GM19372 (cell line): ENCODE measurements around the gene CNEP1R1.
"Not testable (repeated sequence)": the region's sequence is repeated elsewhere in the genome, so short reads cannot be mapped to it uniquely, and the experiment has no call there.

Experiments
- ATAC-seq: cut with Tn5 transposase; IDR thresholded peaks from one replicate; pipeline ENCODE4 v1.9.1; 2021; ENCODE audit warnings: mild to moderate bottlenecking, low read depth, moderate library complexity; ENCODE audit not compliant: unreplicated experiment

The CNEP1R1 gene, protein sequence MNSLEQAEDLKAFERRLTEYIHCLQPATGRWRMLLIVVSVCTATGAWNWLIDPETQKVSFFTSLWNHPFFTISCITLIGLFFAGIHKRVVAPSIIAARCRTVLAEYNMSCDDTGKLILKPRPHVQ

GRCh38 chr16:50024684-50025536 is at the start of gene CNEP1R1:
CNEP1R1 (plus strand) TSS chr16:50025225; CDS start chr16:50025316, 91 bp downstream.
- ATAC-seq = peak; percentile 99

GRCh38 chr16:49977427-49977826 is 47.6 kb upstream of the CNEP1R1 start:
- ATAC-seq = no peak

DNA sequence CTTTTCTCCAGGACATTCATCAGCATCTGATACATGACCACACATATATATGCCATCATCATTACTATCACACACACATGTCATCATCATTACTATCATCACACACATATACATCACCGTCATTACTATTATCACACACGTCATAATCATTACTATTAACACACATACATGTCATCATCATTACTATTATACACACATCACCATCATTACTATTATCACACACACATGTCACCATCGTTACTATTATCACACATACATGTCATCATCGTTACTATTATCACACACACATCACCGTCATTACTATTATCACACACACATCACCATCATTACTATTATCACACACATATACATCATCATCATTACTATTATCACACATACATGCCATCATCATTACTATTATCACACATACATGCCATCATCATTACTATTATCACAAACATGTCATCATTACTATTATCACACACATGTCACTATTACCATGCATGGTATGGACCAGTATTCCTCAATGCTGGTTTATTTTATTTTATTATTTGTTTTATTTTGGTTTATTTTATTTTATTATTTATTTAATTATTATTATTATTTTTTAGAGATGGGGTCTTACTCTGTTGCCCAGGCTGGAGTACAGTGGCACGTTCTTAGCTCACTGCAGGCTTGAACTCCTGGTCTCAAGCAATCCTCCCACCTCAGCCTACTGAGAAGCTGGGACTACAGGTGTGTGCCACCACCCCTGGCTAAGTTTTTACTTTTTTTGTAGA is 46.3 kb upstream of the CNEP1R1 start:
- ATAC-seq = no peak

DNA sequence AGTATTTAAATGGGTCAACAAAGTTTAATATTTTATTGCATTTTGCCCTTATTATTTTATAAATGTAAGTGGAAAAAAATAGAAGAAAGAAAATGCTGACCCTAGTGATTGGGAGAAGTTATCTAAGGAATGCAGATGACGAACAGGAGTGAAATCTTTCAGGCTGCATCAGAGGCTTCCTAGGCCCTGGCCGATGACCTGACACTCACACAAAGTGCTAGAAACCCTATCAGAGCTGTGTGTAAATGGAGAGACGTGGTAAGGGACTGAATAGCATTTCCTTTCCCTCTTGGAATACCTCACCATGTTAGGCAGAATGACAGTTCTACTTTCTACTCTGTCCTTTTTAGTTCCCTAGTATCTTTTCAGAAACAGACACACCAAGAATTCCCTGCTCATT is 44.9 kb upstream of the CNEP1R1 start:
- no peak for ATAC-seq

DNA sequence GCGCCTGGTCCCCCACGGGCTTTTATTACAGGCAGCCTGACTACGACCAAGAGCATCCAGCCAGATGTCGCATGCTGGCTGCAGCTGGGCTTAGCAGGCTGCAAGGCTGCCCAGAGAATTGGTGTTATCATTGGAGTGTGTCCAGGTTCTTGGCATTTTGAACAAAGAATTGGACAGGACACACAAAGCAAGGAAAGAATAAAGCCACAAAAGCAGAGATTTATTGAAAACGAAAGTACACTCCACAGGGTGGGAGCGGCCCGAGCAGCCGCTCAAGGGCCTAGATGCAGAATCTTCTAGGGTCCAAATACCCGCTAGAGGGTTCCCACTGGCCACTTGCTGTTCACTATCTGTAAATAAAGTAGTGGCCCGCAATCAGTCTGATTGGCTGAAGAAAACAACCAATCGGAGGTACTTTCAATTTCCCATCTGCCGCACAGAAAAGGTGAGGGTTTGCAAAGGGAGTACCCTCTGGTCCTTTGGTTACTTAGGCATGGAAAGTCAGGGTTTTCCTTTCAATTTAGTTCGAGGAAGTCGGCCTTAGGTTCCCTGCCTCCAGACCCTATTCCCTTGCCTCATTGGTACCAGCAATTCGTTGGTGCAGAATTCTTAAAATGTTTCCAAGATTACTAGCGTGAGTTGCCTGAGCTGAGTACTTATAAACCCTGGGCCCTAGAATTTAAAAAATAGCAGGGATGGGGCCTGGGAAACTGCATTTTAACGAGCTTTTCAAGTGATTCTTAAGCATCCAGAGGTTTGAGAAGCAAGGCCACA is 38.5 kb upstream of the CNEP1R1 start:
- no peak for ATAC-seq

DNA sequence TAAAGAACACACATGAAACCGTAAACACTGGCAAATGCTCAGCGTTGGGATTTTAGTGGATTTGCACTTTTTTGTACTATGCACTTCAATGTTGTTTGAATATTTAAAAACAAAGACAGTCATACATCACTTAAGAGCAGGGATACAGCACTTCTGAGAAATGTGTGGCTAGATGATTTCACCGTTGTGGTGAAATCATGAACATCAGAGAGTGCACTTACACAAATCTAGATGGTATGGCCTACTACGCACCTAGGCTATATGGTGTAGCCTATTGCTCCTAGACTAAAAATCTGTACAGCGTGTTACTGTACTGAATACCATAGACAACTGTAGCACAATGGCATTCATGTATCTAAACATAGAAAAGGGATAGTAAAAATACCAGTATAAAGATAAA is 37.6 kb upstream of the CNEP1R1 start:
- ATAC-seq = no peak

GRCh38 chr16:49992825-49993224 is 32.2 kb upstream of the CNEP1R1 start:
- no peak for ATAC-seq

DNA sequence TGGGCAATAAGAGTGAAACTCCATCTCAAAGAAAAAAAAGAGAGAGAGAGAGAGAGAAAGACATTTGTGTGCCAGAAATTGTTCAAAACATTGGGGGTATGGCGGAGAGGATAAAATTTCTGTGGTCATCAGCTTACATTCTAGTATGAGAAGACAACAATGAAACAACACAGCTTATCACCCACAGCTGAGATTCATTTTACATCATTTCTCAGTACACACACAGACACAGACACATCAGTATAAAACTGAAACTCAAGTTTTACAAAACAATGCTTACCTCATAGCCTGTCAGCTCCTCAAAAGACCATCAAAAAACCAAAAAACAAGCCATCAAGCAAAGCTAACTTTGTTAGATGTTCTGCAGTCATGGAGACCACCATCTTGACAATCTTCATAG is 31.4 kb upstream of the CNEP1R1 start:
- ATAC-seq = no peak

GRCh38 chr16:49994006-49994405 is 31.0 kb upstream of the CNEP1R1 start:
- no peak for ATAC-seq

DNA sequence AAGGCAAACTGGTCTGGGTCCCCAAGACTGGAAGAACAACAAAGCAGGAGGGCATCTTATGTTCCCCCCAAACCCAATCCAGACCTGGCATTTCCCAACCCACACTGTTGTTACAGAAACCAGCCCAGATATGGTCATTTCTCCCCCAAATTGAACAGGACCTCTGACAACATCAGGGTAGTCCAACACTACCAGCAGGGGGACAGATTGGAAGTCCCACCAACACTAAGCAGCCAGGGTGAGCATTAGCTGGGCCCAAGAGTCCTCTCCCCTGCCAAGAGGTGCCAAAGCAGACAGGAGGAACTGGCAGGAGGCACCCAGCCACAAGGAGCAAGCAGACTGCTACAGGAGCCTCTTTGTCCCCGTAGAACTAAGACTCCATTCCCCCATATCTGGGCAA is 29.3 kb upstream of the CNEP1R1 start:
- ATAC-seq = no peak

- no peak for ATAC-seq
These were observed 27.2 kb upstream of the CNEP1R1 start for GRCh38 chr16:49997721-49998251.

- ATAC-seq = no peak
These were observed 26.0 kb upstream of the CNEP1R1 start for GRCh38 chr16:49998991-49999390.

- ATAC-seq = no peak
These were observed 23.9 kb upstream of the CNEP1R1 start for GRCh38 chr16:50001144-50001543.

DNA sequence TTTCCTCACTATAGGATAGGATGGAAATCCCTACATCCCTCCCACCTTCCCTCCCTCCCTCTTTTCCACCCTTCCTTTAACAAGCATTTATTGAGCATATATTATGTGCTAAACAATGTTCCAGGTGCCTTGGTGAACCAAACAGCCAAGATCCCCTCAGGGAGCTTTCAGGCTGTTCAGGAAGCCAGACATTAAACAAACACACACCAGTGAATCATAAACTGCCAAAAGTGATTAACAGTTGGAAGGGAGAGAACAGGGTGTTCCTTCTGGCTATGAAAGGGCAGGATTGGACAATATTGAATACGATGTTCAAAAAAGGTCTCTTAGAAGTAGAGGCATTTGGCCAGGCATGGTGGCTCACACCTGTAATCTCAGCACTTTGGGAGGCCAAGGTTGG is 22.8 kb upstream of the CNEP1R1 start:
- no peak for ATAC-seq

DNA sequence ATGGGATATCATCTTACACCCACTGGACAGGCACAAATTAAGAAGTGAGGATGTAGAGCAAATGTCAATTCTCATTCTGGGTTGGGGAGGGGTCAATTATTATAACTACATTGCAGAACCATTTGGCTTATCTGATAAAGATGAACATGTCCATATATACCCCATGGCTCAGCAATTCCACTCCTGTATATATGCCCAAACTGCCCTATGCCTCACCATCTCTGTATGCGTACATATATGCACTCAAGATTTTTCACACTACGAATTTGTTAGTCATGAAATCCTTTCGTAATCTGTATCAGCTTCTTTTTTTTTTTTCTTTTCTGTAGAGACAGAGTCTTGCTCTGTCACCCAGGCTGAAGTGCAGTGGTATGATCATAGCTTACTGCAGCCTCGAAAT is 20.8 kb upstream of the CNEP1R1 start:
- ATAC-seq = no peak

GRCh38 chr16:50006964-50007363 is 18.1 kb upstream of the CNEP1R1 start:
- no peak for ATAC-seq

DNA sequence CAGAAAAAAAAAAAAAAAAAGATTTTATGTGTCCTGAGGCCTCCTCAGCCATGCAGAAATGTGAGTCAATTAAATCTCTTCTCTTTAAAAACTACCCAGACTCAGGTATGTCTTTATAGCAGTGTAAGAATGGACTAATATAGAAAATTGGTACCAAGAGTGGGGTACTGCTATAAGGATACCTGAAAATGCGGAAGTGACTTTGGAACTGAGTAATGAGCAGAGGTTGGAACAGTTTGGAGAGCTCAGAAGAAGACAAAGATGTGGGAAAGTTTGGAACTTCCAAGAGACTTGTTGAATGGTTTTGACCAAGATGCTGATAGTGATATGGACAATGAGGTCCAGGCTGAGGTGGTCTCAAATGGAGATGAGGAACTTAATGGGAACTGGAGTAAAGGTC is 17.3 kb upstream of the CNEP1R1 start:
- no peak for ATAC-seq

- no peak for ATAC-seq
These were observed 14.8 kb upstream of the CNEP1R1 start for GRCh38 chr16:50010212-50010611.

DNA sequence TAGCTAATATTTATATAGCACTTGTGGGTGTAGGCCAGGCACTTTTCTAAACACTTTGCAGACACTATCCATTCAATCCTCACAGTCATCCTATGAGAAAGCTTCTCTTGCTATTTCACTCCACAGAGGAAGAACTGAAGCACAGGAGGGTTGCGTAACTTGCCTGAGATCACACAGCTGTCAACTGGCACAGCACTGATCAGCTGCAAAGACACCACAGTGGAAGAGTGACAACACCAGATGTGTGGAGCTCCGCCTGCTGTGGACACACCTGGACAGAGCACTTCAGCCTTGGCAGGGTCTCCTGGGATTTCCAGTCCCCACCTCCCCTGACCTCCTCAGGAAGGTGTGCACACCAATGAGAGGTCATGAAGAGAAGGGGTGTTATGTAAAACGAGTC is 13.3 kb upstream of the CNEP1R1 start:
- no peak for ATAC-seq

- no peak for ATAC-seq
These were observed 12.8 kb upstream of the CNEP1R1 start for GRCh38 chr16:50012182-50012581.

DNA sequence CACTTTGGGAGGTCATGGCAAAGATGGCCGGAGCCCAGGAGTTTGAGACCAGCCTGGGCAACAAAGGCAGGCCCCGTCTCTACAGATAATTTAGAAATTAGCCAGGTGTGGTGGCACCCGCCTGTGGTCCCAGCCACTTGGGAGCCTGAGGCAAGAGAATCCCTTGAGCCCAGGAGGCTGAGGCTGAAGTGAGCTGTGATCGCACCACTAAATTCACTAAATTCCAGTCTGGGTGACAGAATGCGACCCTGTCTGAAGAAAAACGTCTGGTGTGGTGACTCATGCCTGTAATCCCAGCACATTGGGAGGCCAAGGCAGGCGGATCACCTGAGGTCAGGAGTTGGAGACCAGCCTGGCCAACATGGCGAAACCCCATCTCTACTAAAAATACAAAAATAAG is 10.8 kb upstream of the CNEP1R1 start:
- not testable (repeated sequence) for ATAC-seq
